ENCODE data around the gene TGIF2LX.
"Not testable (repeated sequence)": the region's sequence is repeated elsewhere in the genome, so short reads cannot be mapped to it uniquely, and the experiment has no call there.

TGIF2LX gene

DNA sequence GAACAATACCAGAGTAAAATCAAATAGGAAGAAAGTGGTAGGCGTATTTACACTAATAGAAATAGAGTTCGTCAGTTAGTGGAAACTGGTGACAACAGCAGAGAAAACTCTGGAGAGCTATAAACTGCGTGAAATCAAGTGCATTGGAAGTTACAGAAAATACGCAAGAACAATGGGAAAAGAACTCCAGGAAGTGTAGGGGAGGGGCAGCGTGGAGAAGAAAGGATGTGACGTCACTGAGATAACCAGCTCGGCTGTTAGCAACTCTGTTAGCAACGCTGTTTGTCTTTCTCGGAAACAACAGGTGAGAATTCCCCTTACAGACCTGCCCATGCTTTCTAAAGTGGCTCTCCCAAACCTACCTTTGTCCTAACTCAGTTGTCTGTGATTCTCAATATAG, at the start of gene TGIF2LX:
TSS of gene TGIF2LX (plus strand) at position 244 of the 400 bp plus-strand sequence. CDS start 178 bp downstream, outside the sequence.
- not testable (repeated sequence) for DNase-seq

DNA sequence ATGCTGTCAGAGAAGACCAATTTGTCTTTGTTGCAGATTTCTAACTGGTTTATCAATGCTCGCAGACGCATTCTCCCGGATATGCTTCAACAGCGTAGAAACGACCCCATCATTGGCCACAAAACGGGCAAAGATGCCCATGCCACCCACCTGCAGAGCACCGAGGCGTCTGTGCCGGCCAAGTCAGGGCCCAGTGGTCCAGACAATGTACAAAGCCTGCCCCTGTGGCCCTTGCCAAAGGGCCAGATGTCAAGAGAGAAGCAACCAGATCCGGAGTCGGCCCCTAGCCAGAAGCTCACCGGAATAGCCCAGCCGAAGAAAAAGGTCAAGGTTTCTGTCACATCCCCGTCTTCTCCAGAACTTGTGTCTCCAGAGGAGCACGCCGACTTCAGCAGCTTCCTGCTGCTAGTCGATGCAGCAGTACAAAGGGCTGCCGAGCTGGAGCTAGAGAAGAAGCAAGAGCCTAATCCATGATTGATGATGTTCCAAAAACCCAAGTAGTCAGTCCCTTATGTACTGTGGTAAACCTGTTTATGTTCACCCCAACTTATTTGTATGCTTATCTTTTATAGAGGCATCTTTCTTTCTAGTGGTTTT, 728 bp downstream of the TGIF2LX start:
- not testable (repeated sequence) for DNase-seq

DNA sequence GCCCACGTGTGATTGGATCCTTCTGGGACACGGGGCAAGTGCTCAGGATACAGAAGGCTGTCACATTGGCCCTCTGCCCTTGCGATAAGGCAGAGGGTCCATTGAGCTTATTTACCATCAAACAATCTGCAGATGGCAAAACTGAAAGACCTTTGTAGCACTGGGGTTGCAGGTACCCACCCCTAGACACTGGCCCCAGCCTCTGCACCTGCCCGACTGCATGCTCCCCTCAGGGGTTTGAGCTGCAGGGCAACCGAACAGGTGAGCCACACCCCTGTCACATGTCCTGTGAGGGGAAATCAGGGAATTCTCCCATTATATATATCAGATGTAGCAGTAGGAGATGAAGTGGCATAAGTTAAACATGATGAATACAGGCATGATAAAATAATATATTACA, 21.4 kb downstream of the TGIF2LX start:
- not testable (repeated sequence) for DNase-seq

DNA sequence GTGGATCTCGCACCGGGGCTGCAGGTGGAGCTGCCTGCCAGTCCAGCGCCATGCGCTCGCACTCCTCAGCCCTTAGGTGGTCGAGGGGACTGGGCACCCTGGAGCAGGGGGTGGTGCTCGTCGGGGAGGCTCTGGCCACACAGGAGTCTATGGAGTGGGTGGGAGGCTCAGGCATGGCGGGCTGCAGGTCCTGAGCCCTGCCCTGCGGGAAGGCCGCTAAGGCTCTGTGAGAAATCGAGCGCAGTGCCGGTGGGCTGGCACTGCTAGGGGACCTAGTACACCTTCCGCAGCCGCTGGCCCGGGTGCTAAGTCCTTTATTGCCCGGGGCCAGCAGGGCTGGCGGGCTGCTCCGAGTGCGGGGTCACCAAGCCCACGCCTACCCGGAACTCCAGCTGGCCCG, 43.9 kb downstream of the TGIF2LX start:
- not testable (repeated sequence) for DNase-seq

Measured in OCI-M1 (cell line).